ENCODE results near the gene NPAS3.

Gene NPAS3

DNA sequence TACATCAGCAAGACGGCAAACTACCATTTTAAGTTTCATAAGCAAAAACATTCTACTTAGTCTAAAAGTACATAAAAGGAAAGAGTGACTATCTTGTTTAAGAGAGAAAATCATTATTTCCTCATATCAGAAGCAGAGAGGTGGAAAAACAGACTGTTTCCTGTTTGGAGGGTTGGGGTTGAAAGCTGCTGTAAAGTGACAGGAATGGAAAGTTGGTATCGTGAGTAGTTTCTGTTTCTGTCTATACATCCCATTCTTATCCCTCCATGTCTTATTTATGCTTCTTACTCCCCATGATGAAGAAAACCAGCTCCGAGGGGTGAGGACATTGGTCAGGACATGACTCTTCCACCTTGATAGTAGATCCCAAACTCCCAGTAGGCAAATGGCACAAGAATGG is 795.7 kb downstream of the NPAS3 start:
- TF ChIP-seq TAF1 (IDR thresholded peaks at IDR 0.05; ENCODE audit: borderline replicate concordance, insufficient read depth, low read length) (no peak), POLR2AphosphoS5 (IDR thresholded peaks at IDR 0.05; ENCODE audit: low read depth, low read length) (no peak), SIN3A (IDR thresholded peaks at IDR 0.05; ENCODE audit: borderline replicate concordance, insufficient read depth, low read length) (no peak), FOXP2 (optimal IDR thresholded peaks at IDR 0.05; ENCODE audit: borderline replicate concordance, extremely low read depth, extremely low read length, insufficient read depth) (no peak)
- TF ChIP-seq, protein P1, sequence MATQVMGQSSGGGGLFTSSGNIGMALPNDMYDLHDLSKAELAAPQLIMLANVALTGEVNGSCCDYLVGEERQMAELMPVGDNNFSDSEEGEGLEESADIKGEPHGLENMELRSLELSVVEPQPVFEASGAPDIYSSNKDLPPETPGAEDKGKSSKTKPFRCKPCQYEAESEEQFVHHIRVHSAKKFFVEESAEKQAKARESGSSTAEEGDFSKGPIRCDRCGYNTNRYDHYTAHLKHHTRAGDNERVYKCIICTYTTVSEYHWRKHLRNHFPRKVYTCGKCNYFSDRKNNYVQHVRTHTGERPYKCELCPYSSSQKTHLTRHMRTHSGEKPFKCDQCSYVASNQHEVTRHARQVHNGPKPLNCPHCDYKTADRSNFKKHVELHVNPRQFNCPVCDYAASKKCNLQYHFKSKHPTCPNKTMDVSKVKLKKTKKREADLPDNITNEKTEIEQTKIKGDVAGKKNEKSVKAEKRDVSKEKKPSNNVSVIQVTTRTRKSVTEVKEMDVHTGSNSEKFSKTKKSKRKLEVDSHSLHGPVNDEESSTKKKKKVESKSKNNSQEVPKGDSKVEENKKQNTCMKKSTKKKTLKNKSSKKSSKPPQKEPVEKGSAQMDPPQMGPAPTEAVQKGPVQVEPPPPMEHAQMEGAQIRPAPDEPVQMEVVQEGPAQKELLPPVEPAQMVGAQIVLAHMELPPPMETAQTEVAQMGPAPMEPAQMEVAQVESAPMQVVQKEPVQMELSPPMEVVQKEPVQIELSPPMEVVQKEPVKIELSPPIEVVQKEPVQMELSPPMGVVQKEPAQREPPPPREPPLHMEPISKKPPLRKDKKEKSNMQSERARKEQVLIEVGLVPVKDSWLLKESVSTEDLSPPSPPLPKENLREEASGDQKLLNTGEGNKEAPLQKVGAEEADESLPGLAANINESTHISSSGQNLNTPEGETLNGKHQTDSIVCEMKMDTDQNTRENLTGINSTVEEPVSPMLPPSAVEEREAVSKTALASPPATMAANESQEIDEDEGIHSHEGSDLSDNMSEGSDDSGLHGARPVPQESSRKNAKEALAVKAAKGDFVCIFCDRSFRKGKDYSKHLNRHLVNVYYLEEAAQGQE (IDR thresholded peaks at IDR 0.05; ENCODE audit: insufficient read depth in 1 of 2, low read depth in 2 of 2, low read length in 2 of 2), result no peak

DNA sequence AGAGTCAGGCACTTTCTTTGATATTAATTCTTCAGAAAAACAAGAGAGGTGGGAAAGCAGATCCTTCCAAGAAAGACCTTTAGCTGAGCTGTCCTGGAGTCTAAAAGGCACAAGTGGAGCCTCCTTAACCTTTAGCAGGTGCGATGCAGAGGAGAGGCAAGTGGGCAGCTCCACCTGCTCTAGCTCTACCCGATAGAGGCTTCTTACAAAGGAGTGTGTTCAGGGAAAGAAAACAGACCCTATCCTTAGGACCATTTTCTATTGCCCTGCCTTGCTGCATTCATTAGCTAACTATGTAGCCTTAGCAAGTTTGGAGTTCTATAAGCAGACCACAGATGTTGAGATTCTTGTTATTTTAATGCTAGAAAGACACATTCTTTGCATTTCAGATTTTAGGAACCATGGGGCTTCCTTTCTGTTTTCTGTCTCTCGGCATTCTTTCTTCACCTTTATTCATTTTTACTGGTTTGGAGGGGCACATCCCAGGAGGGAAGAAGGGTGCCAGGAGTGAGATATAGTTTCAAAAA is 797.7 kb downstream of the NPAS3 start:
- TF ChIP-seq TAF1 (IDR thresholded peaks at IDR 0.05; ENCODE audit: borderline replicate concordance, insufficient read depth, low read length), result no peak
- TF ChIP-seq SIN3A (IDR thresholded peaks at IDR 0.05; ENCODE audit: borderline replicate concordance, insufficient read depth, low read length), result no peak
- TF ChIP-seq FOXP2 (optimal IDR thresholded peaks at IDR 0.05; ENCODE audit: borderline replicate concordance, extremely low read depth, extremely low read length, insufficient read depth), result no peak
- TF ChIP-seq POLR2AphosphoS5 (IDR thresholded peaks at IDR 0.05; ENCODE audit: low read depth, low read length), result no peak
- TF ChIP-seq, protein P1 (IDR thresholded peaks at IDR 0.05; ENCODE audit: insufficient read depth in 1 of 2, low read depth in 2 of 2, low read length in 2 of 2), result no peak

GRCh38 chr14:33736979-33737378 is 798.3 kb downstream of the NPAS3 start:
- TF ChIP-seq SIN3A (IDR thresholded peaks at IDR 0.05; ENCODE audit: borderline replicate concordance, insufficient read depth, low read length), result no peak
- no peak for TF ChIP-seq POLR2AphosphoS5 (IDR thresholded peaks at IDR 0.05; ENCODE audit: low read depth, low read length)
- no peak for TF ChIP-seq FOXP2 (optimal IDR thresholded peaks at IDR 0.05; ENCODE audit: borderline replicate concordance, extremely low read depth, extremely low read length, insufficient read depth)
- TF ChIP-seq, protein P1 (IDR thresholded peaks at IDR 0.05; ENCODE audit: insufficient read depth in 1 of 2, low read depth in 2 of 2, low read length in 2 of 2), result no peak
- TF ChIP-seq TAF1 (IDR thresholded peaks at IDR 0.05; ENCODE audit: borderline replicate concordance, insufficient read depth, low read length), result no peak

DNA sequence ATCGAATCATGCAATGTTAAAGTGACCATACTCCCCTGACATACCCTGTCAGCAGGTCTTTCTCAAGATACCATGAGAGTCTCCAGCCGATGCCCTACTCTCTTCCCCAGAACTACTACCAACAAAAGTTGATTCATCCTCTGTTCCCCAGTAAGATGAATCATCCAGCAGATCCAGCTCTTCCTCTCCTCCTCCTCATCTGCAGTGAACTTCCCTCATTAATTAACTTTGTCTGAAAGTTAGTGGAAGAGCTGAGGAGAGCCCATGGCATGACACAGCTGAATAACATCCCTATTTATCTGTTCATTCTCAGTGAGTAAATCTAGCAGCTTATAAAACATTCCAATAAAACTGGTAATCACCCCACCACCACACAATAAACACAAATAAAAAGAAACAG is 798.8 kb downstream of the NPAS3 start:
- TF ChIP-seq SIN3A (IDR thresholded peaks at IDR 0.05; ENCODE audit: borderline replicate concordance, insufficient read depth, low read length), result no peak
- TF ChIP-seq FOXP2 (optimal IDR thresholded peaks at IDR 0.05; ENCODE audit: borderline replicate concordance, extremely low read depth, extremely low read length, insufficient read depth), result no peak
- no peak for TF ChIP-seq POLR2AphosphoS5 (IDR thresholded peaks at IDR 0.05; ENCODE audit: low read depth, low read length)
- TF ChIP-seq TAF1 (IDR thresholded peaks at IDR 0.05; ENCODE audit: borderline replicate concordance, insufficient read depth, low read length), result no peak
- TF ChIP-seq, protein P1 (IDR thresholded peaks at IDR 0.05; ENCODE audit: insufficient read depth in 1 of 2, low read depth in 2 of 2, low read length in 2 of 2), result no peak

GRCh38 chr14:33738029-33738428 is 799.4 kb downstream of the NPAS3 start:
- TF ChIP-seq, protein P1 (IDR thresholded peaks at IDR 0.05; ENCODE audit: insufficient read depth in 1 of 2, low read depth in 2 of 2, low read length in 2 of 2), result no peak
- TF ChIP-seq POLR2AphosphoS5 (IDR thresholded peaks at IDR 0.05; ENCODE audit: low read depth, low read length) (no peak), FOXP2 (optimal IDR thresholded peaks at IDR 0.05; ENCODE audit: borderline replicate concordance, extremely low read depth, extremely low read length, insufficient read depth) (no peak), SIN3A (IDR thresholded peaks at IDR 0.05; ENCODE audit: borderline replicate concordance, insufficient read depth, low read length) (no peak), TAF1 (IDR thresholded peaks at IDR 0.05; ENCODE audit: borderline replicate concordance, insufficient read depth, low read length) (no peak)

Data from PFSK-1 (cell line).